ENCODE results near the gene HMG20A. TPM values are rescaled to one million over a fixed set of nuclear protein-coding genes. Genes with fewer than 3 reads are reported as not detected.

The HMG20A gene
- total and polyA plus RNA-seq, 2 of the 13 experiments (the other 11 are each of a cell fraction or from before 2014, with no cell fraction given), result 28.0 to 35.2 TPM

- peak; percentile 94 for TF ChIP-seq ZNF687 (CRISPR knock-in tag; IDR thresholded peaks at IDR 0.05)
- TF ChIP-seq TEAD3 (CRISPR knock-in tag; optimal IDR thresholded peaks at IDR 0.05; ENCODE audit: borderline replicate concordance), result peak; percentile 59
- TF ChIP-seq SP1 (IDR thresholded peaks at IDR 0.05), result no peak
- no peak for TF ChIP-seq SP1 (CRISPR knock-in tag; IDR thresholded peaks at IDR 0.05)
- peak; percentile 76 for TF ChIP-seq MAX (IDR thresholded peaks at IDR 0.05)
- TF ChIP-seq ZNF12 (CRISPR knock-in tag; IDR thresholded peaks at IDR 0.05), result no peak
- peak; percentile 33 for TF ChIP-seq XRCC5 (optimal IDR thresholded peaks at IDR 0.05; ENCODE audit: low read length)
- no peak for TF ChIP-seq THYN1 (CRISPR knock-in tag; IDR thresholded peaks at IDR 0.05; ENCODE audit: borderline replicate concordance, low read depth)
- no peak for TF ChIP-seq ZNF362 (CRISPR knock-in tag; IDR thresholded peaks at IDR 0.05; ENCODE audit: borderline replicate concordance)
- TF ChIP-seq NR2F6 (IDR thresholded peaks at IDR 0.05), result no peak
- peak; percentile 36; the same call in 1 of the 2 replicates for TF ChIP-seq NR2F6 (CRISPR knock-in tag; IDR thresholded peaks at IDR 0.05)
- no peak for TF ChIP-seq ZNF740 (CRISPR knock-in tag; IDR thresholded peaks at IDR 0.05)
- TF ChIP-seq KDM6A (CRISPR knock-in tag; IDR thresholded peaks at IDR 0.05; ENCODE audit: low read depth), result 0 out of 2 replicates have a peak, but pooled peaks have one; percentile 42
- TF ChIP-seq PRDM15 (CRISPR knock-in tag; IDR thresholded peaks at IDR 0.05), result no peak; the same call in none of the 2 replicates
- 0 out of 2 replicates have a peak, but pooled peaks have one; percentile 33 for TF ChIP-seq ZNF280D (CRISPR knock-in tag; IDR thresholded peaks at IDR 0.05)
Measured at GRCh38 chr15:77527164-77527778, 106.6 kb downstream of the HMG20A start (continued).

Data from HepG2 (cell line).